ENCODE data around the gene NKAIN4.

NKAIN4 gene

DNA sequence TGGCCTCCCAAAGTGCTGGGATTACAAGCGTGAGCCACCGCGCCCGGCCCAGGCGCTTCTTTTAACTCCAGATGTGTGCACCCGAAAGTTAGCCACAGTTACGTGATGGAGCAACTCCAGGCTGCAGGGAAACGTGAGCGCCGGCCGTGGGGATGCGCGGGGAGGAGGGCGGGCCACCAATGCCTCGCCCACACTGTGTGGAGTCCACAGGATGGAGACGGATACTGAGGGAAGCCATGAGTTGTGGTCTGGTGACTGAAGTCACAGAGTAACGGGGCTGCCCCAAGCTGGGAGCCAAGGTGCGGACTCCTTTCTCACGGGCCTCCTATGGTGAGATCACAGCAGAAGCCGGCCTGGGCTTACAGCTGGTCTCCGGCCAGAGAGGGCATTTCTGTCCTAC, 61.5 kb downstream of the NKAIN4 start:
- DNase-seq (ENCODE audit: low spot score): no peak

DNA sequence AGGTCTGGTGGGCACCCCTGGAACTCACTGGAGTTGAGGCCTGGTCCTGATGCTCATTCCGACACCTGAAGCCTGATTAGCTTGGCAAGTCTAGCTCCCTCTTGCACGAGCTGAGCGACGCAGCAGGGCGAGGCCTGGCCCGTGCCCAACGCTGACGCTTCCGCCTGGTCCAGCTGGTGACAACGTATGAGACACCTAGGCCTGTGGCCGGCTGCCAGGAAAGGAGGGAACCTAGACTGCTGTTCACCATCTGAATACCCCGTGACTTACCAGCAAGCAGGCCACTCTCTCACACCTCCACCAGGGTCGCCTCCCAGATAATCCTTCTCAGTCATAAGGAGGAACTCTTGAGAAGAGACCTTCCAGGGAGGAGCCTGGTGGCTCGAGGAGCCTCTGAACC, 62.9 kb downstream of the NKAIN4 start:
- DNase-seq (ENCODE audit: low spot score): no peak

DNA sequence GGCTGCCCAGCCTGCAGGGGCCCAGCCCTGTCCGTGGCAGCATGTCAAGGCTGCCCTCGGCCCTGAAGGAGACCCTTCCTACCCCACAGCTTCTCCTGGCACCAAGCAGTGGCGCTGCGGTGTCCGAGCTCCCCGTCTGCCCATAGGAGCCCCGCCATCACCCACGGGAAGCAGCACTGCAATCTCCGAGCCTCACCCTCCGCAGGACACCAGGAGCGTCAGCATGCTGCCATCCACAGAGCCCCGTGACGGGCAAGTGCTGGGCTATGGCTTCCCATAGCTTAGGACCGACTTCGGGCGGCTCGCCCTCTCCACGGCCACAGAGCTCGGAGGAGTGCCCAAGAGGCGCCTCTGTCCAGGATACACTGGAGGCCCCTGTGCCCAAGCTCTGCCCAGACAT, 63.4 kb downstream of the NKAIN4 start:
- DNase-seq (ENCODE audit: low spot score): no peak

Data from Ammon's horn (tissue), 1 donor.